Measurements from ENCODE around the gene PRPF31.

Gene PRPF31

GRCh38 chr19:54149021-54149812 lies 33.7 kb downstream of the PRPF31 start:
- CTCF ChIA-PET, result no interaction called here
- DNase-seq (ENCODE audit: extremely low spot score), result no peak
- POLR2A ChIA-PET, result interaction anchor here (1.1 to 1.9 kb wide), 2 partner anchors 10 to 12 kb away, joined by 3 to 10 read pairs; partner anchors contain the start of genes CNOT3 and LENG1
- no peak for TF ChIP-seq SP1 (IDR thresholded peaks at IDR 0.05)
- no peak for TF ChIP-seq ELF4 (IDR thresholded peaks at IDR 0.05)
- TF ChIP-seq PKNOX1 (IDR thresholded peaks at IDR 0.05), result no peak
- TF ChIP-seq CTBP1 (IDR thresholded peaks at IDR 0.05; ENCODE audit: borderline replicate concordance), result no peak
- no peak for TF ChIP-seq FOXK2 (IDR thresholded peaks at IDR 0.05)
- TF ChIP-seq HDGF (IDR thresholded peaks at IDR 0.05; ENCODE audit: borderline replicate concordance), result no peak
- no peak for TF ChIP-seq FOXM1 (IDR thresholded peaks at IDR 0.05; ENCODE audit: borderline replicate concordance)
- TF ChIP-seq ZNF384 (IDR thresholded peaks at IDR 0.05), result no peak
- TF ChIP-seq SUZ12 (IDR thresholded peaks at IDR 0.05), result no peak
- TF ChIP-seq FOXA1 (IDR thresholded peaks at IDR 0.05), result no peak
- TF ChIP-seq LEF1 (IDR thresholded peaks at IDR 0.05; ENCODE audit: borderline replicate concordance), result no peak
- TF ChIP-seq ARNT (IDR thresholded peaks at IDR 0.05), result no peak
- TF ChIP-seq NFRKB (IDR thresholded peaks at IDR 0.05), result no peak
- no peak for TF ChIP-seq BHLHE40 (IDR thresholded peaks at IDR 0.05; ENCODE audit: borderline replicate concordance)
- no peak for TF ChIP-seq L3MBTL2 (conservative IDR thresholded peaks at IDR 0.05)
- TF ChIP-seq TARDBP (IDR thresholded peaks at IDR 0.05), result no peak

- no peak for DNase-seq (ENCODE audit: extremely low spot score)
- no peak for TF ChIP-seq ZNF384 (IDR thresholded peaks at IDR 0.05)
- TF ChIP-seq BHLHE40 (IDR thresholded peaks at IDR 0.05; ENCODE audit: borderline replicate concordance), result no peak
- TF ChIP-seq SUZ12 (IDR thresholded peaks at IDR 0.05), result no peak
- TF ChIP-seq FOXK2 (IDR thresholded peaks at IDR 0.05), result no peak
- no peak for TF ChIP-seq TARDBP (IDR thresholded peaks at IDR 0.05)
- TF ChIP-seq NFRKB (IDR thresholded peaks at IDR 0.05), result no peak
- TF ChIP-seq L3MBTL2 (conservative IDR thresholded peaks at IDR 0.05), result no peak
- no peak for TF ChIP-seq SP1 (IDR thresholded peaks at IDR 0.05)
- no peak for TF ChIP-seq LEF1 (IDR thresholded peaks at IDR 0.05; ENCODE audit: borderline replicate concordance)
- no peak for TF ChIP-seq FOXM1 (IDR thresholded peaks at IDR 0.05; ENCODE audit: borderline replicate concordance)
- TF ChIP-seq CTBP1 (IDR thresholded peaks at IDR 0.05; ENCODE audit: borderline replicate concordance), result no peak
- POLR2A ChIA-PET, result interaction anchor here (0.8 to 1.9 kb wide), 3 partner anchors 8 to 15 kb away, joined by 3 to 10 read pairs (median 4); partner anchors contain the start of gene LENG1
- CTCF ChIA-PET, result no interaction called here
Observed at GRCh38 chr19:54151362-54152035, 35.9 kb downstream of the PRPF31 start.

GRCh38 chr19:54152267-54152666 lies 36.7 kb downstream of the PRPF31 start:
- ChIA-PET CTCF (no interaction called here), POLR2A (interaction anchor here (1.0 kb wide), 1 partner anchor 15 kb away, joined by 4 read pairs; no protein-coding TSS in a partner anchor)
- no peak for TF ChIP-seq FOXK2 (IDR thresholded peaks at IDR 0.05)
- no peak for TF ChIP-seq L3MBTL2 (conservative IDR thresholded peaks at IDR 0.05)
- TF ChIP-seq CTBP1 (IDR thresholded peaks at IDR 0.05; ENCODE audit: borderline replicate concordance), result no peak
- TF ChIP-seq ZNF384 (IDR thresholded peaks at IDR 0.05), result no peak
- no peak for TF ChIP-seq BHLHE40 (IDR thresholded peaks at IDR 0.05; ENCODE audit: borderline replicate concordance)
- TF ChIP-seq SUZ12 (IDR thresholded peaks at IDR 0.05), result no peak
- TF ChIP-seq FOXA1 (IDR thresholded peaks at IDR 0.05), result no peak
- no peak for TF ChIP-seq ARNT (IDR thresholded peaks at IDR 0.05)
- TF ChIP-seq NFRKB (IDR thresholded peaks at IDR 0.05), result no peak
- no peak for TF ChIP-seq HDGF (IDR thresholded peaks at IDR 0.05; ENCODE audit: borderline replicate concordance)
- no peak for TF ChIP-seq FOXM1 (IDR thresholded peaks at IDR 0.05; ENCODE audit: borderline replicate concordance)
- no peak for TF ChIP-seq LEF1 (IDR thresholded peaks at IDR 0.05; ENCODE audit: borderline replicate concordance)
- TF ChIP-seq ELF4 (IDR thresholded peaks at IDR 0.05), result no peak
- TF ChIP-seq PKNOX1 (IDR thresholded peaks at IDR 0.05), result no peak
- TF ChIP-seq TARDBP (IDR thresholded peaks at IDR 0.05), result no peak
- no peak for TF ChIP-seq SP1 (IDR thresholded peaks at IDR 0.05)
- no peak for DNase-seq (ENCODE audit: extremely low spot score)

GRCh38 chr19:54152878-54153524 lies 37.4 kb downstream of the PRPF31 start:
- no peak for DNase-seq (ENCODE audit: extremely low spot score)
- POLR2A ChIA-PET, result no interaction called here
- no peak for TF ChIP-seq CTBP1 (IDR thresholded peaks at IDR 0.05; ENCODE audit: borderline replicate concordance)
- no peak for TF ChIP-seq L3MBTL2 (conservative IDR thresholded peaks at IDR 0.05)
- no peak for TF ChIP-seq SUZ12 (IDR thresholded peaks at IDR 0.05)
- TF ChIP-seq BHLHE40 (IDR thresholded peaks at IDR 0.05; ENCODE audit: borderline replicate concordance), result no peak
- no peak for TF ChIP-seq PKNOX1 (IDR thresholded peaks at IDR 0.05)
- TF ChIP-seq LEF1 (IDR thresholded peaks at IDR 0.05; ENCODE audit: borderline replicate concordance), result no peak
- CTCF ChIA-PET, result no interaction called here

GRCh38 chr19:54153731-54154326 lies 38.3 kb downstream of the PRPF31 start:
- POLR2A ChIA-PET, result no interaction called here
- CTCF ChIA-PET, result no interaction called here
- no peak for DNase-seq (ENCODE audit: extremely low spot score)
- no peak for TF ChIP-seq LEF1 (IDR thresholded peaks at IDR 0.05; ENCODE audit: borderline replicate concordance)
- TF ChIP-seq FOXA1 (IDR thresholded peaks at IDR 0.05), result no peak
